ENCODE measurements around the gene MCC.
A peak's percentile ranks its signal among the peaks of the same experiment; 100 is the strongest.

The MCC gene

GRCh38 chr5:112976432-112977309 is 511.6 kb downstream of the MCC start, which contains the start of gene DCP2:
DCP2 (plus strand) TSS chr5:112976798; CDS start chr5:112976934, 136 bp downstream.
- DNase-seq (ENCODE audit: low read depth), result peak; percentile 90

GRCh38 chr5:112975721-112976431 is 512.4 kb downstream of the MCC start:
- no peak for DNase-seq (ENCODE audit: low read depth)

GRCh38 chr5:112974901-112975300 is 513.4 kb downstream of the MCC start:
- no peak for DNase-seq (ENCODE audit: low read depth)

- no peak for DNase-seq (ENCODE audit: low read depth)
Observed at GRCh38 chr5:112973904-112974303, 514.3 kb downstream of the MCC start.

- DNase-seq (ENCODE audit: low read depth), result no peak
Observed at GRCh38 chr5:112973036-112973435, 515.2 kb downstream of the MCC start.

Measured in stimulated activated CD8-positive, alpha-beta memory T cell treated with anti-CD3 and anti-CD28 coated beads, Interleukin-15, amount 100 ng/mL, for 1 hour (primary cell).